Astrocyte (in vitro differentiated cells and primary cell): Measurements from ENCODE around the gene CDS2.

Experiments used
- EZH2 ChIP-seq: IDR thresholded peaks from 2 replicates; pipeline ENCODE4 v1.6.1; 2012; ENCODE audit warnings: mild to moderate bottlenecking, low read length, inconsistent platforms; ENCODE audit not compliant: insufficient read depth
- TF ChIP-seq, protein P1 (sequence below): IDR thresholded peaks from 2 replicates; pipeline ENCODE4 v1.5.1; 2011; ENCODE audit warnings: low read depth, mild to moderate bottlenecking, inconsistent platforms, low read length, moderate library complexity; ENCODE audit not compliant: insufficient read depth

DNA sequence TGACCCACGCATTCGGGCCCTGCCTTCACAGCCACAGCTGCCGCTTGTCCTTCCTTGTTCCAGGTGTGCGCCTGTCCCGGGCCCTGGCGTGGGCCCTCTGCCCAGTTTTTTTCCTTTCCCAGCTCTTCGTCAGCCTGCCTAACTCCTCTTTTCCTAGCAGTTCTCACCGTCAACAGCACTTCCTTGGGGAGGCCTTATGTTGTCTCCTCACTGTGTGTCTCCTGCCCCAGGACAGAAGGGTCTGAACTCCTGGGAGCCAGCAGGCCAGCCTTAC, 71.8 kb downstream of the CDS2 start:
- TF ChIP-seq, protein P1, sequence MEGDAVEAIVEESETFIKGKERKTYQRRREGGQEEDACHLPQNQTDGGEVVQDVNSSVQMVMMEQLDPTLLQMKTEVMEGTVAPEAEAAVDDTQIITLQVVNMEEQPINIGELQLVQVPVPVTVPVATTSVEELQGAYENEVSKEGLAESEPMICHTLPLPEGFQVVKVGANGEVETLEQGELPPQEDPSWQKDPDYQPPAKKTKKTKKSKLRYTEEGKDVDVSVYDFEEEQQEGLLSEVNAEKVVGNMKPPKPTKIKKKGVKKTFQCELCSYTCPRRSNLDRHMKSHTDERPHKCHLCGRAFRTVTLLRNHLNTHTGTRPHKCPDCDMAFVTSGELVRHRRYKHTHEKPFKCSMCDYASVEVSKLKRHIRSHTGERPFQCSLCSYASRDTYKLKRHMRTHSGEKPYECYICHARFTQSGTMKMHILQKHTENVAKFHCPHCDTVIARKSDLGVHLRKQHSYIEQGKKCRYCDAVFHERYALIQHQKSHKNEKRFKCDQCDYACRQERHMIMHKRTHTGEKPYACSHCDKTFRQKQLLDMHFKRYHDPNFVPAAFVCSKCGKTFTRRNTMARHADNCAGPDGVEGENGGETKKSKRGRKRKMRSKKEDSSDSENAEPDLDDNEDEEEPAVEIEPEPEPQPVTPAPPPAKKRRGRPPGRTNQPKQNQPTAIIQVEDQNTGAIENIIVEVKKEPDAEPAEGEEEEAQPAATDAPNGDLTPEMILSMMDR, result no peak
- TF ChIP-seq EZH2, result no peak
